HG03520 (cell line): Measurements from ENCODE around the gene CREG1.
"Not testable (repeated sequence)": the region's sequence is repeated elsewhere in the genome, so short reads cannot be mapped to it uniquely, and the experiment has no call there.

Experiments used
- ATAC-seq: cut with Tn5 transposase; IDR thresholded peaks from one replicate; pipeline ENCODE4 v1.9.1; 2021; ENCODE audit warnings: mild to moderate bottlenecking, moderate library complexity; ENCODE audit not compliant: unreplicated experiment

Gene CREG1

GRCh38 chr1:167564612-167565270 lies 11.2 kb upstream of the CREG1 start:
- ATAC-seq: no peak

DNA sequence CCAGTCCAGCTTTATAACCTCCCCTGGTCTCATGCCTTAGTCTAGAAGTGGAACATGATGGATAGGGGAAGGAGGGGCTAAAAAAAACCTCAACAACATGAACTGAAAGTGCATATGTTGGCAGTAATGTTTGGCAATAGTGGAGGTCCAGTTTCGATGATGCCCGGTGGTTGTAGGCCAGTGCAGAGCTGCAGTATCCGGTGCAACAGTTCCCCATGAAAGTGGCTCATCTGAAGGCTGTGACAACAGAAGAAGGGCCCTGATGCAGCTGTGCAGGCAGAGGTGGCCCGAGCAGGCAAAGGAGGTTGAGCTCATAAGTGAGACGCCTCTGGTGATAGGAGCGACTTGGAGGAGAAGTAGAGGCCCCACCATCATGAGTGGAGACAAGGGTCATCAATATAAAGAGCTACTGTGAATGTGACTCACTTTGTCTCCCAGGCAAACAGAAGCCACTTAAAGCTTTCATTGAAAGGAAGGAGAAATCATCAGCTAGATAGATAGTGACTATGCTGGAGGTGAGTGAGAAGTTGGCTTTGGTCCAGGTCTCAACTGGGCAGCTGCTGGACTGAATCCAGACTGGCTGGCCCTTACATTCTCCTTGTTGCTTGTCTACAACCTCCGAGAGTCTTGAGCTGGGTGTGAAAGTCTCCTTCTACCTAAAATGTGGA lies 10.2 kb upstream of the CREG1 start:
- ATAC-seq: no peak

DNA sequence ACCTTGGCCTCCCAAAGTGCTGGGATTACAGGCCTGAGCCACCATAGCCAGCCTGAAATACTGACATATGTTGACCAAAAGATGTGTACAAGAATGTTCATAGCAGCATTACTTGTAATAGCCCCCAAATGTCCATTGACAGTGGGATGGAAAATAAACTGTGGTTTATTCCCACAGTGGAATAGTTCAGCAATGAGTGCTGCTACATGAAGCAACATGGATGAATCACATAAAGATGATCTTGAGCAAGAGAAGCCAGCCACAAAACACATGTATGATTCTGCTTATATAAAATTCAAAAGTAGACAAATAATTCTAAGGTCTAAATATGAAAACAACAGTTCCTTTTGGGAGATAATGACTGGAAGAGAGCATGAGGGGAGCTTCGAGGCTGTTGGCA lies 9.1 kb upstream of the CREG1 start:
- ATAC-seq: no peak

GRCh38 chr1:167561753-167562152 lies 8.2 kb upstream of the CREG1 start:
- ATAC-seq: no peak

DNA sequence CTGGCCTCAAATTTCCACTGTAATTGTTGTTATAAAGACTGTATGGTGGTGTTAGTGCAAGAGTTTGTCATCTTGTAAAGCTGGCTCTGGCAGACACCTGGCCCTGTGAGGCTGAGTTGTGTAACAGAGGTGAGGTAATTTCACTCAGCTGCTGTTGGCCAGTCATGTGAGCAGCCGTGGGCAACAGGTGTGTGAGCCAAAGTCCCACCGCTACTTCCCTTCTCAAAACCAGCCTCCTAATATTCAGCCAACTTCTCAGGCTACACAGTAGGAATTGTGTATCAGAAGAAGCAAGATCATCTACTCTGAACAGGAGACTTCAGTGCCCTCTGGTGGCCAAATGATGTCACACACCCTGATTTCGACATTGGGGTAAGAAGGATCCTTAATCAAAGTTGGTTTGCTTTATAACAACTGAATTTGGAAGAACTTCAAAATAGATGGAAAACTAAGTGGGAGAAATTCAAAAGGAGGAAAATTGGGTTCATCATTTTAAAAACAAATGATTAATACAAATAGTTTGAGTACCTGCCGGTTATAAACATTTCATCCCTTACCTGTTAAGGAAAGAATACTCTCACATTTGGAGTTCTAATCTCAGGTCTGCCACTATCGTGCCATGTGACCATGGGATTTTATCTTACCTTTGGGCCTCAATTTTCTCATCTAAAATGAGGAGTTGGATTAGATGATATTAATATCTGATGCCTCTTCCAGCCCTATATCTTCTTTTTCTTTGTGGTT lies 2.6 kb upstream of the CREG1 start:
- no peak for ATAC-seq

GRCh38 chr1:167555072-167555471 lies 1.5 kb upstream of the CREG1 start:
- ATAC-seq: not testable (repeated sequence)

DNA sequence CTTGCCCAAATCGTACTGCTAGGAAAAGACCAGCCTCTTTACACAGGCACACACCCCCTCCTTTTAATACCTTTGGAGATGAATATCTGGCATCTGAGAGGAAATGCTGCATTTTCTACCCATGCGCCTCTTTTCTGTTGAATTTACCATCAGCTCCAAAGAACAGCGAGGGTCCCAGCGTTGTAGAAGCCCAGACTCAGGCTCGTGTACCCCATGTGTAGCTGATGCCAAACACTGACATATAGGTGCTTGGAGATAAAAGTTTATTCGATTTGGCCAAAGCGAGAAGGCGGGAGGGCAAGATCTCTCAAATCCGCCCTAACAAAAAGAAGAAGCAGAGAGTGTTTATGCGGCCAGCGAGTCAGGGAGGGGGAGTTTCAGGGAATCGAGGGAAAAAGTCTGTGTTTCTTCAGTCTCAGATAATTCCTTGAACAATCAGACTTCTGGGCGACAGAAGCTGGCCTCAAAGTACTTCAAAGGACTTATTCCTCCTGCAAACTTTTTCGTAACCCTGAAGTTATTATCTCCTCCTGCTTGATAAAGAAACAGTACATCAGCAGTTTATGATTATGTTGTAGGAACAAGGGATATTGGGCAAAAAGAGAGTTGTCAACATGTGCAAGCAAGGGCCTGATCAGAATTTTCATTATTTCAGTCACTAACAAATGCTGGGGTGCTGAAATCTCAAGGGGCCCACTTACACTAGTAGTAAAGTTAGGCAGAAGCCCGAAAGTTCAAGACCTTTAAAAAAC lies 642 bp upstream of the CREG1 start:
- no peak for ATAC-seq

DNA sequence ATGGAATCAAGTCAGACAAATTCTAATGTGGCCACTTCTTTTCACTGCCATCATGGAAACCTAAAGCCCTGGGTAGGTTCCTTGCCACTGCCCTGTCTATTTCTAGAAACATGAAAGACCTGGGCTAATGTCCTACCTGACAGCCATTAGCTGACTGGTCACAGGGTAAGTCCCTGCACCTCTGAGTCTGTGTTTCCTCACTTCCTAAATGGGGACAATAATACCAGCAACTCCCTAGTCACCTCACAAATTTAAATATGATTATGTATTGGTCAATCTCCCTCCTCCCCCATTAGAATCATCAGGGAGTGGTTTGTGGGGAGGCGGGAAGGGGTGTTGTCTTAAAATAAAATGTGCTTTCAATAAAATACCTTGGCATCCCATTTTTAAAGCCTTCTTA lies 2.2 kb downstream of the CREG1 start:
- ATAC-seq: no peak

GRCh38 chr1:167548059-167548932 lies 5.3 kb downstream of the CREG1 start:
- no peak for ATAC-seq

- ATAC-seq: no peak
Observed at GRCh38 chr1:167546935-167547334, 6.6 kb downstream of the CREG1 start.

GRCh38 chr1:167545349-167545748 lies 8.2 kb downstream of the CREG1 start:
- ATAC-seq: no peak

DNA sequence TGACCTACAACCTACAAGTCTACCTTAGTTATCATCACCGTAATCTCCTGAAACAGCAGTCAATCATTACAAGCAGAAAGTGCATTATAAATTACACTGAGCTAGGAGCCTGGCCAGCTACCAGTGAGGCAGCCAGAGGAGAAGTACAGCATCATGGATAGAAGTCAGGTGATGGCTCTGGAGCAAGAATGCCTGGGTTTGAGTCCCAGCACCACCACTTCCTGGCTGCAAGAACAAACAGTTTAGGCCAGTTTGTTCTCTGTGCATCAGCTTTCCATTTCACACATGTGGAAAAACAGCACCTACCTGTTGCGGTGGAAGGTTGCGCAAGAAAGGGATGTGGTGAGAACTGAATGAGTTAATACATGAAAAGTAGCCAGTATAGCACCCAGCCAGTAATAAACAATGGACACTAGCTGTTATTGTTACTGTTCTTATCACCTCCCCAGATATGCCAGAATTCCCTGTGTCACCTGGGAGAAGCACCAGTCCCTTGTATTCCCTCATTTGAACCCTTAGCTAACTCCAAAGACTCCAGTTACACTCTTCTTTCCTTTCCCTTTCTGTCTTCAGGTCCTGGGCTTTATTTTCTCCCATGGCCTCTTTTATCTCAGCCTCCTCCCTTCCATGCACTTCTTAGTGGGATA lies 9.0 kb downstream of the CREG1 start:
- no peak for ATAC-seq

GRCh38 chr1:167543199-167543990 lies 10.2 kb downstream of the CREG1 start:
- ATAC-seq: no peak

- no peak for ATAC-seq
Observed at GRCh38 chr1:167542109-167543032, 11.2 kb downstream of the CREG1 start.

DNA sequence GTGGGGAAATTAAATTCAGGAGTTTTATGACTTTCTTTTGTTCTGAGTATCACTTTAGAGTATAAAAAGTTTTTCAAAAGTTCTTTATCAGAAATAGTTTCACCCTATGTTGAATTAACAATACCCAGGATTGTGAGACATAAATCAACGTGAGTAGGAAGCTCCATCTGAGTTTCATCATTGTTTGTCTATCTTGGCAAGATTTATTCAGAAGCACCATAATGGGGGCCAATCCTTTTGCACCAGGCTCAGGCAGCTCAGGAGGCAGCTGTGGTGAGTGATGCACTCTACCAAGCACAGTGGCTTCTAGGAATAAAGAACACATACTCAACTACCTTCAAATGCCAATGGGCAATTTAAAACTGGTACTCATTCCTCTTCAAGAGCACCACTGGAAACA lies 12.0 kb downstream of the CREG1 start:
- no peak for ATAC-seq

- no peak for ATAC-seq
Observed at GRCh38 chr1:167541003-167541402, 12.6 kb downstream of the CREG1 start.

DNA sequence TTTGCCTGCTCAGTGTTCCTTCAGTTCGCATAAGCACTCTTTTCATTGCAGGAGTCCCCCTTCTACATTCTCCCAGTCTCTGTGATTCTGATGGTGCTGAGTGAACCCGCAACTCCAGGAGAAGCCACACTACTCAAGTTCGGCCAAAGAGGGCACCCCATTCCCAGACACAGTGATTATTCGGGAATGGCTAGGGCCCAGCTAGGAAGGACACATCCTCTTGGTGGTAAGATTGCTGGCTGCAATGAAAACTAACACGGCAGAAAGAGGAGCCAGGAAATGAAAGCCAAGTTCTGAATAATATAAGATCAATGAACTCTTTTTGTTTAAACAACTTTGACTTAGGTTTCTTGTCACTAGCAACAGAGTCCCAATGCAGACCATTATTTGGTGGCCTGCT lies 14.9 kb downstream of the CREG1 start:
- no peak for ATAC-seq

GRCh38 chr1:167533851-167534300 lies 19.7 kb downstream of the CREG1 start:
- peak; percentile 56 for ATAC-seq
